GM18951 (cell line): ENCODE measurements around the gene CDH18.

Source experiments
- POLR2A ChIP-seq: IDR thresholded peaks from 4 replicates; pipeline ENCODE4 v1.6.1; 2011; ENCODE audit warnings: mild to moderate bottlenecking; ENCODE audit not compliant: insufficient read length, insufficient read depth; ENCODE audit errors: extremely low read depth
- in situ Hi-C: fragments of 300-500 bp; cut with MboI; formaldehyde crosslinking; loops from one replicate; pipeline ENCODE4 v1.12.0; 2022; ENCODE audit warnings: low sequenced_read_pairs, mixed read lengths, inconsistent platforms; ENCODE audit not compliant: unreplicated experiment

CDH18 gene

DNA sequence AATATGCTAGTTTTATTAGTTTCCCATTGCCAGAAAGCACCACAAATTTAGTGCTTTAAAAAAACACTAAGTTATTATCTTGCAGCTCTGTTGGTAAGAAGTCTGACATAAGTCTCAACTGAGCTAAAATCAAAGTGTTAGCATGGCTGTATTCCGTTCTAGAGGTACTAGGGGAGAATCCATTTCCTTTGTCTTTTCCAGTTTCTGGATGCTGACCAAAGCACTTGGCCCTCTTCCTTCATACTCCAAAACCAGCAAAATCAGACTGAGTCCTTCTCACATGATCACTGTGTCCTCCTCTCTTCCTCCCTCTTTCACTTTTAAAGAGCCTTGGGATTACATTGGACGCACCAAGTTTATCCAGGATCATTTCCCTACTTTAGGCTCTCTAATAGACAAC is 9.5 kb downstream of the CDH18 start:
- no peak for TF ChIP-seq POLR2A
- in situ Hi-C loops, result no loop called here

DNA sequence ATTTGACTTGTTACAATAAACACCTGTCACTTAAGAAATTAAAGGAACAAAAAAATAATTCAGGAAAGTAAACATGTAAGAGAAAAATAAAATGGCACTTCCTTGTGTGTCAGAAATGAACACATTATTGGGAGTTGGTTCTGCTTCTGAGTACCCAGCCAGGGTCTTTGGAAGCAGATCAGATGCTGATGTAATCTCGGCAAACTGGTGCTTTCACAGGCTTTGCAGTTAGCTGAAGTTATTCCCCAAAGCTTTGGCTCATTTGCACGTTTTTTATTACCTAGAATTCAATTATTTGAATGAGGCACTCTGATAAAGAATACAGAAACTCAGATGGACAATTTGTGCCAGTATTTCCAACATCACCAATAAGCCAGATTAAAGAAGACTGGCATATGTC is 10.9 kb downstream of the CDH18 start:
- TF ChIP-seq POLR2A, result no peak
- in situ Hi-C loops, result no loop called here

DNA sequence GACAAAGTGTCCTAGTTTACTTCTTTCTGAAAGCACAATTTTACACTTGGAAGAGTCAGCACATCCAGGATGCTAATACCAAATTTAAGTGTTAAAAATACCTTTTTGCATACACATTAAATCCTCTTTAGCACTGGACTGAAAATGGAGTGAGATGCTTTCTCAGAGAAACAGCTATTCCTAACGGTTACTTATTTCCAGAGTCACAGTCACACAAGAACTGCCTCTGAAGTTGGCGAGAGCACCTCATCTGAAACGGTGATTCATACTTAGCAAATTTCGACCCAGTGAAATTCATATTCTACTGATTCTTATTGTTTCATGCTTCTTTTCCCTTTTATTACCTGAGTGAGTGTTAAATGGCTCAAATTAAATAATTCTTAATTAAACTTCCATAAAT is 12.2 kb downstream of the CDH18 start:
- in situ Hi-C loops, result no loop called here
- no peak for TF ChIP-seq POLR2A

GRCh38 chr5:19960451-19960850 is 27.5 kb downstream of the CDH18 start:
- in situ Hi-C loops, result no loop called here
- TF ChIP-seq POLR2A, result no peak

DNA sequence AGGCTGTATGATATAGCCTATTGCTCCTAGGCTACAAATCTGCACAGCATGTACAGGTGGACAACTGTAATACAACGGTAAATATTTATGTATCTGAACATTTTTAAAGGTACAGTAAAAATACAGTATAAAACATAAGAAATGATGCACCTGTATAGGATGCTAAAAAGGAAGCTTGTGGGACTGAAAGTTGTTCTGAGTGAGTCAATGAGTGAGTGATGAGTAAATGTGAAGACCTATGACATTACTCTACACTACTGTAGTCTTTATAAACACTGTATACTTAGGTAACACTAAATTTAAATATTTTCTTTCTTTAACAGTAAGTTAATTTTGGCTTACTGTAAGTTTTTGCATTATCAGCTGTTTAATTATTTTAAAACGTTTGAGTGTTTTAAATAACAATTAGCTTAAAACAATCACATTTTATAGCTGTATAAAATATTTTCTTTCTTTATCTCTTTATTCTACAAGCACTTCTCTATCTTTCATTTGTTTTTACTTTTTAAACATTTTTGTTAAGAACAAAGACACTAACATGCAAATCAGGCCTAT is 28.1 kb downstream of the CDH18 start:
- in situ Hi-C loops, result no loop called here

DNA sequence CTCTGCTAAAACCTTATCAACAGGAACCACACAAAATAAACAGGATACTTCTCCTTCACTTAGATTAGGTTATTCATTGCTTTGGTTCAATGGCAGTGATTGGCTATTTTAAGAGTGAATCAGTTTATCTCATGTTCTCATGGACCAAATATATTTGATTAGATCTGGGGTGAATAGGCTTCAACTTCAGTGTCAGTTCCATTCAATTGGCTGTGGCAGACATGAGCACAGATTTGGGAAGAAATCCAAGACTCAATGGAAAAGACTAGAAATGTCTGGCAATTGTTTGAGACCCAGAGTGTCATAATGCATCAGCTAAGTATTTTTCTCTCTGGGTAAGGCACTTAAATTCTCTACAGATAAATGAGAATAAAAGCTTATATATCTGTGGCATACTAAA is 37.1 kb downstream of the CDH18 start:
- in situ Hi-C loops, result no loop called here

More for the DNA sequence above, 28.1 kb downstream of the CDH18 start:
- no peak for TF ChIP-seq POLR2A

DNA sequence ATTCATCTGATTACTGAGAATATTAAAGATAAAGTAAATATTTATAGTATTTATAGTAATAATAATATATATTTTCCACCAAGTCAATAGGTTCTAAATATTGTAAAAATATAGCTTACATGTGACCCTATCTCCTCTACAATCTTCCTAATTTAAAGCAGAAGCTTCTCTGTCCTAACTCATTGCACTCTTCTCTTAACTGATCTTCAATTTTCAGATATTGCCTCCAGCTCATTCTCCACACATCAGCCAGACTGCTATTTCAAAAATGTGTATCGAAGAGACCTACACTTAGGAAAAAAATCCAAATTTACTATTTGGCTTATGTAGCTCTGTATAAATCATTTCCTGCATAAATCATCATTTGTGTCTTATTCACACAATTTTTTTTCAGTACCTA is 47.8 kb downstream of the CDH18 start:
- no peak for TF ChIP-seq POLR2A

More for the DNA sequence above, 37.1 kb downstream of the CDH18 start:
- no peak for TF ChIP-seq POLR2A

GRCh38 chr5:19930451-19930850 is 57.5 kb downstream of the CDH18 start:
- no peak for TF ChIP-seq POLR2A
- in situ Hi-C loops, result no loop called here

More for the DNA sequence above, 47.8 kb downstream of the CDH18 start:
- in situ Hi-C loops, result no loop called here

GRCh38 chr5:19928562-19929421 is 59.2 kb downstream of the CDH18 start:
- TF ChIP-seq POLR2A, result no peak
- in situ Hi-C loops, result no loop called here

- TF ChIP-seq POLR2A, result no peak
- in situ Hi-C loops, result no loop called here
Measured at GRCh38 chr5:19927919-19928318, 60.1 kb downstream of the CDH18 start.

DNA sequence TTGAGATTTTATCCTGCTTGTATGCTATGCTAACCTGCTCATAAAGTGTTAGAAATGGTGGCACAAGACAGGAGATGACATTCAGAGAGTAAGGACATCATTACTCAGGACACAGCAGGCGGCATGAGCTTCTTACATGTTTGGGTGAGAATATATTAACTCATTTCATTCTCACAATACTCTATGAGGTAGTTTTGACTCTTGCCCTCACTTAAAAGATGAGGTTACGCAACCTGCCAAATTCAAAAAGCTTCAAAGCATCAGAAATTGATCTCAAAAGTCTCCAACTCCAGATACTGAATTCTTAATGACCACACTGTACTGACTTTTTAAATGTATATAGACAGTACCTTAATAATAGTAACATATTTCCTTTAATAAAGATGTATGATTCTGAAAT is 60.8 kb downstream of the CDH18 start:
- TF ChIP-seq POLR2A, result no peak
- in situ Hi-C loops, result no loop called here

DNA sequence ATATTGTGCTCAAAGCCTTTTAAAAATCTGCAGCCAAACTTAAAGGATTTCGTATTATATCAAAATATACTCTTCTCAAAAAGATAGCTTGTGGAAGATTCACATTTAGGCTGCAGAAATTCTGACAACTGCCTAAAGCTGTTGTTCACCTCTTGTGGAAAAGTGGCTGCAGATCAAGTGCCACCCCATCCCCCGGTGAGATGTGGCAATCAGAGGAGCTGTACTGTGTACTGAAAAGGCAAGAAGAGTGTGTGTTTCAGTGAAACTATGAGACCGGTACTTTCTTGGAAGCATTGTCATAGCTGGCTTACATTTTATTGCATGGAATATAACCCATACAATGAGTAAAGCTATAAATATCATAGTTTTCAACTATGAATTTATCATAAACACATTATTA is 64.3 kb downstream of the CDH18 start:
- TF ChIP-seq POLR2A, result no peak
- in situ Hi-C loops, result no loop called here

GRCh38 chr5:19920761-19921160 is 67.2 kb downstream of the CDH18 start:
- in situ Hi-C loops, result no loop called here
- no peak for TF ChIP-seq POLR2A

DNA sequence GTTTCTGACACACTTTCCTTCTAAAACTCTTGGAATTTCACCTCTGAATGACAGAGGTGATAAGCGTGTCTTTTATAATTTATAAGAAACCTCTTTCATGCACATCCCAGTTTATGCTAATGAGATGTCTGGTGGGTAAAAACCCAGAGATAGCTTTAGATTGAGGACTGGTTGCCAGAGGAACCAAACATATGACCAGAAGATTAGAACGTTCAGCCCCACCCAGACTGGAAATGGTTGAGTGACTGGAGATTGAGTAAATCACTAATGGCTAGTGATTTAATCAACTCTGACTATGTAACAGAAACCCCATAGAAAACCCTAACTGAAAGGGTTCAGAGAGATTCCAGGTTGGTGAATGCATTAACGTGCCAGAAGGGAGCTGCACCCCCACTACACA is 69.2 kb downstream of the CDH18 start:
- in situ Hi-C loops, result no loop called here

More for the DNA sequence above, 69.2 kb downstream of the CDH18 start:
- TF ChIP-seq POLR2A, result no peak
